ENCODE data around the gene PDP2. TPM values are rescaled to one million over a fixed set of nuclear protein-coding genes. Genes with fewer than 3 reads are reported as not detected.
A peak's percentile ranks its signal among the peaks of the same experiment; 100 is the strongest.

Gene PDP2
- total and polyA plus RNA-seq, 2 of the 4 experiments (the other 2 are of a cell fraction): 5.3 to 16.8 TPM

DNA sequence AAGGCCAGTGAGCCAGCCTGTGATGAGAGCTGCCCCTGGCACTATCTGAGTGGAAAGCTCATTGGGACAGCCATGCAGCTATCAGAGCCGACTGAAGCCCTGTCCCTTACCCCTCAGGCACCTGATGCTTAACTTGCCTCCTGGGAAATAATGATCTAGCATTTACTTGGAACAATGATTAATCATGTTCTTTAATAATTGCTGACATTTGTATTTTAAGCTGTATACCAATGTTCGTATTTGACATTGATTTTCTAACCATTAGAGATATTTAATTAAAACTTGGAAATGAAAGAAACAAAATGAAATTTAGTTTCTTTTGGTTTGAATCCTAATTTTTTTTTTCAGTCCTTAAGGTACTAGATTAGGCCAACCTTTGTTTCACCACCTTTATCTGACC lies 10.5 kb downstream of the PDP2 start:
- dilution Hi-C loops (cut with HindIII; ENCODE audit: low sequenced_read_pairs, unreplicated experiment) (no loop called here), intact Hi-C loops (cut with micrococcal nuclease) (loop anchor here (10.0 kb wide), 1 partner anchor 264 kb away; the partner anchor contains the start of genes B3GNT9, FBXL8 and TRADD), in situ Hi-C loops (cut with MboI; ENCODE audit: low sequenced_read_pairs) (no loop called here)
- H3K9me3 ChIP-seq (ENCODE audit: control insufficient read depth, insufficient read depth, low read length): no peaks in the 10 kb centered on the region
- no peak overlapping the region for H3K27ac ChIP-seq (ENCODE audit: insufficient read depth, low read length)
- H3K9ac ChIP-seq (ENCODE audit: low read depth, low read length): no peak overlapping the region
- no peaks in the 10 kb centered on the region for H3K27me3 ChIP-seq (ENCODE audit: control insufficient read depth, insufficient read depth, low read length)
- DNase-seq (no peak), ATAC-seq (ENCODE audit: low read depth) (no peak)
- no peak overlapping the region for H2BK20ac ChIP-seq (ENCODE audit: low read depth, low read length)
- no peak overlapping the region for H2BK15ac ChIP-seq (ENCODE audit: low read depth, low read length)
- H2BK120ac ChIP-seq (ENCODE audit: low read depth, low read length): no peak overlapping the region
- TF ChIP-seq MXI1 (IDR thresholded peaks at IDR 0.05; ENCODE audit: borderline replicate concordance, low read depth, low read length) (no peak), MAFK (IDR thresholded peaks at IDR 0.05; ENCODE audit: low read depth, low read length) (peak; percentile 71), RAD21 (IDR thresholded peaks at IDR 0.05; ENCODE audit: low read length) (no peak), CHD1 (IDR thresholded peaks at IDR 0.05; ENCODE audit: low read depth, low read length) (no peak)
- ChIA-PET CTCF (no interaction called here), POLR2A (ENCODE audit: unreplicated experiment) (no interaction called here)
- peaks cover 7% of the 10 kb centered on the region; the same call in 1 of the 2 replicates for H4K20me1 ChIP-seq (ENCODE audit: insufficient read depth, low read length)
- H3K18ac ChIP-seq (ENCODE audit: low read depth, low read length): no peak overlapping the region
- no TSS peak for BruUV-seq (replicated peaks)
- H2AK9ac ChIP-seq (replicated peaks; ENCODE audit: low read depth, low read length, poor library complexity): no peak overlapping the region
- peaks cover 0 to 6% of the 10 kb centered on the region in 2 experiments; a peak in 2 of 4 replicates for H3K79me1 ChIP-seq (ENCODE audit: low read depth in 1 of 2, low read length in 2 of 2)
- H3K56ac ChIP-seq (ENCODE audit: extremely low read depth, insufficient read depth, low read length): no peak overlapping the region
- H3K36me3 ChIP-seq (ENCODE audit: control insufficient read depth, insufficient read depth, low read length): peaks cover 6% of the 10 kb centered on the region; the same call in 1 of the 2 replicates
- H3K4me3 ChIP-seq (ENCODE audit: insufficient read depth, low read depth, low read length): no peak overlapping the region
- H3K14ac ChIP-seq (replicated peaks; ENCODE audit: low read depth, low read length): no peak overlapping the region
- no peak overlapping the region for H2AFZ ChIP-seq (replicated peaks; ENCODE audit: low read length, poor library complexity)
- peaks cover 10% of the 10 kb centered on the region for H3K4me1 ChIP-seq (ENCODE audit: control insufficient read depth, insufficient read depth, low read length)
- no peak overlapping the region for H3K23ac ChIP-seq (ENCODE audit: low read depth, low read length)
- H4K91ac ChIP-seq (ENCODE audit: insufficient read depth, low read depth, low read length): no peak overlapping the region
- no peak overlapping the region for H2AK5ac ChIP-seq (ENCODE audit: low read depth, low read length)
- H2BK5ac ChIP-seq (ENCODE audit: low read depth, low read length, poor library complexity, severe bottlenecking): no peak overlapping the region
- H3K4ac ChIP-seq (ENCODE audit: low read depth, low read length): no peak overlapping the region
- H4K5ac ChIP-seq (ENCODE audit: low read depth, low read length): no peak overlapping the region
- no CpG with 5 or more reads among the region's 2 CpGs for WGBS, 2 experiments (ENCODE audit: extremely low coverage in 2 of 2, insufficient read length in 1 of 2)
- H3K9me1 ChIP-seq (ENCODE audit: insufficient read depth, low read length): 0 out of 2 replicates have a peak, but pooled peaks cover 5% of the 10 kb centered on the region
- H4K8ac ChIP-seq (ENCODE audit: low read depth in 2 of 2, low read length in 2 of 2): no peak overlapping the region
- no peak overlapping the region for H3K4me2 ChIP-seq (ENCODE audit: low read depth, low read length)
